GM21515 (cell line): ENCODE data around the gene EZH1.

Experiments
- ATAC-seq: cut with Tn5 transposase; IDR thresholded peaks from one replicate; pipeline ENCODE4 v1.9.1; 2021; ENCODE audit not compliant: unreplicated experiment

EZH1 gene

DNA sequence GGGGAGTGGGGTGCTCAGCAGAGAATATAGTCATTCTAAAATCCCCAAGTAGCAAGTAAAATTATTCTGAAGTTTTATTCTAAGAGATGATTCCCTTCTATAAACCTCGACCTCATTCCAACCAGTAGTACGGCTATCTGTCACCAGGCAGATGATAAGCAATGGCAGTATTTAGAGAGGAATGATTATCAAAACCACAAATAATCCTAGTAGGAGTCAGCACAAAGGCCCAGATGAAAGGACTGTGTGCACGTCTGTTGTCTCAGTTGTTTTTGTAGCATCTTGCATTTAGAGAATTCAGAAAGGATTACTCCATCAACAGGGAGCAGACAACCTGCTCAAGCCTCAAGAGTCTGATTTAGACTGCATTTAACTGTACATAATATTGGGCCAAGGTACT, 21.2 kb downstream of the EZH1 start:
- no peak for ATAC-seq

GRCh38 chr17:42720996-42721583, 23.8 kb downstream of the EZH1 start:
- no peak for ATAC-seq

- no peak for ATAC-seq
Observed at GRCh38 chr17:42709561-42709960, 35.3 kb downstream of the EZH1 start.

DNA sequence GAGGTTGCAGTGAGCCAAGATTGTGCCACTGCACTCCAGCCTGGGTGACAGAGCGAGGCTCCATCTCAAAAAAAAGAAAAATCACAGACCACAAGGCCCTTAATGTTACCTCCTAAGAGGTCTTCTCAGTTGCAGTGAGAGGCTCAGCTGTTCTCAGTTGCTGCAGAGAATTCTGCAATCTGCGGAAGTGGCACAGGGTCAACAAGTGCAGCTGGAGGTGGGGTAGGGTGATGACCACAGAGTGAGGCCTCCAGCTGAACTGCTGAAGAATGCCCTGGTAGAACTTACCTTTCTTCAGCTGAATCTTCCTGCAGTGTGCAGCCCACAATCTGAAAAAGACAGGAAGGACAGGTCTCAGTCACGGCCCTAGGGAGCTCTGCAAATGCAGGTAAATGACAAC, 36.3 kb downstream of the EZH1 start:
- no peak for ATAC-seq

- ATAC-seq: no peak
Observed at GRCh38 chr17:42706732-42707131, 38.1 kb downstream of the EZH1 start.

DNA sequence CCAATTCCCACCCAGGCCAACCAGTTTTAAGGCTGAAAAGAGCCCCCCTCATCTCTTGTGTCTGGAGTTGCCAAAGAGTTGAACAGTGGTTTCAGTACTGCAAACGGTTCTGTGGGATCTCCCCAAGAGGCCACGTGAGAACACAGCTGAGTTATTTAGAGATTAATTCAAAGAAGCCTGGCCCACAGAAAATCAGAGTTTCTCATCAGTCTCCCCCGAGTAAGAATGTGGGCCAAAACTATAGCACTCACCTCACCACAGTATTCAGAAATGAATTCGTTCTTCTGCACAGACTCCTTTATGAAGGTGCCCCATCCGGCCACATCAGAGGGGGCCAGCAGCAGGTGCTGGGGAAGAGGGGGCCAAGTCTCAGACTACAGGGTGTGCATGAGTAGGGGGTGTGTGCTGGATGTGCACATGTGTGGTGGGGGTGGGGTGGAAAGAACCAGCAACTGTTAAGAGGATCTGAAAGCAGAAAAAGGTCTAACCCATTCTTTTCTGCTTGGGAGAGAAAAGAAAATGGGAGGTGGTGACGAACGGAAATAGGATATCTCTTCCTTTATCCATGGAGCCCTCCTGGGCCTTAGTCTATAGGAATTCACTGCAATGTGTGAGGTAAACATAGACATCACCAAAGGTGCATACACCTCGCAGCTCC, 39.9 kb downstream of the EZH1 start:
- peak; percentile 57 for ATAC-seq

DNA sequence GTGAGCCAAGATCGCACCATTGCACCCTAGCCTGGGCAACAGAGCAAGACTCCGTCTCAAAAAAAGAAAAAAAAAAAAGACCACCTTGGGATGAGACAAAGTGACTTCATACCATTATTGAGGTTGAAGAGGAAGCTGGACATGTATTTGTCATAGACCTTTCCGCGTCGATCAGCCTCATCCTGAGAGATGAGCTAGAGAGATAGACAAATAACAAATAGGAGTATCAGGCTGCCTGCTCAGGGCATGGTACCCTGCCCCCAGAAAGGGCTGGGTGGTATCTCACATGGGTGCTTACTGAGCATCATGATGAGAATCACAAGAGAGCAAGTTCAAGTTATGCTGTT, 40.4 kb downstream of the EZH1 start:
- no peak for ATAC-seq

DNA sequence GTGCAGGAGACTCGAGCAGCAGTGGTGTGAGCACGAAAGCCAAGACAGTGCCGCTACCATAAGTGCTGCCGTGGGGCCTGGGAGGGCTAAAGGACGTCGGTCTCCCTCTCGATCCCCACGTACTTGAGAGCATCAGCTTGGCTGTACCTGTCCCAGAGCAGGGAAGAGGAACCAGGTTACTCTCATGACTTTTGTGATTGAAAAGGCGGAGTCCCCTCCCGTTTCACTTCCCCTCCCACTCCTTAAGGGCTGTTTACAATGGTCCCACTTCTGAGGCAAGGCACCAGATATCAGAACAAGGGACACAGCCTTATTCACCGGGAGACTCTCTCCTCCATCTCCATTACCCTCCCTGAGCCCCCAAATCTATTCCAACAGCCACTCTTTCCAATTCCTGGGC, 42.4 kb downstream of the EZH1 start:
- no peak for ATAC-seq

- ATAC-seq: no peak
Observed at GRCh38 chr17:42700586-42701289, 44.1 kb downstream of the EZH1 start.

- no peak for ATAC-seq
Observed at GRCh38 chr17:42699415-42699740, 45.5 kb downstream of the EZH1 start.

GRCh38 chr17:42698736-42699414, 46.0 kb downstream of the EZH1 start:
- ATAC-seq: no peak

- no peak for ATAC-seq
Observed at GRCh38 chr17:42697108-42697811, 47.6 kb downstream of the EZH1 start.

DNA sequence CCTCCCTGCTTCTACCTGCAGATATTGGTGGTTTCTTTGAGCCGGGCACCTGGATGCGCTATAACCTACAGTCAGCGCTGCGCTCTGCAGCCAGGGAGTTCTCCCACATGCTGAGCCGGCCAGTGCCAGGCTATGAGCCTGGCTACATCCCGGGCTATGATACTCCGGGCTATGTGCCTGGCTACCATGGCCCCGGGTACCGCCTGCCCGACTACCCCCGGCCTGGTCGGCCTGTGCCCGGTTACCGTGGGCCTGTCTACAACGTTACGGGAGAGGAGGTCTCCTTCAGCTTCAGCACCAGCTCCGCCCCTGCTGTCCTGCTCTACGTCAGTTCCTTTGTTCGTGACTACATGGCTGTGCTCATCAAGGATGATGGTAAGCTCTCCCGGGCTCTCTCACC, 49.3 kb downstream of the EZH1 start:
- ATAC-seq: no peak

GRCh38 chr17:42694524-42694923, 50.3 kb downstream of the EZH1 start:
- no peak for ATAC-seq

- ATAC-seq: no peak
Observed at GRCh38 chr17:42692489-42692888, 52.4 kb downstream of the EZH1 start.

DNA sequence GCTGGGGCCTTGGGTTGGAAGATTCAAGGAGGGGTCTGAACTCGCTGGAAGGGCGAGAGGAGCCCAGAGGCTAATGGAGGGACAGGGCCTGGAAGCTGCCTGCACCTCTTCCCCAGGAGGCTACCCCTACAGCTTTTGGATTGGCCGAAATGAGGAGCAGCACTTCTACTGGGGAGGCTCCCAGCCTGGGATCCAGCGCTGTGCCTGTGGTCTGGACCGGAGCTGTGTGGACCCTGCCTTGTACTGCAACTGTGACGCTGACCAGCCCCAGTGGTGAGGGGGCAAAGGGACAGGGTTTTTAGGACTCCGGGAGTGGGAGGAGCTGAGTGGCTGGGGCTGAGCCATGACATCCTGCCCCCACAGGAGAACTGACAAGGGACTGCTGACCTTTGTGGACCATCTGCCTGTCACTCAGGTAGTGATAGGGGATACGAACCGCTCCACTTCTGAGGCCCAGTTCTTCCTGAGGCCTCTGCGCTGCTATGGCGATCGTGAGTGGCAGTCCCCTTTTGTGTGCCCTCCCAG, 53.8 kb downstream of the EZH1 start:
- ATAC-seq: no peak

DNA sequence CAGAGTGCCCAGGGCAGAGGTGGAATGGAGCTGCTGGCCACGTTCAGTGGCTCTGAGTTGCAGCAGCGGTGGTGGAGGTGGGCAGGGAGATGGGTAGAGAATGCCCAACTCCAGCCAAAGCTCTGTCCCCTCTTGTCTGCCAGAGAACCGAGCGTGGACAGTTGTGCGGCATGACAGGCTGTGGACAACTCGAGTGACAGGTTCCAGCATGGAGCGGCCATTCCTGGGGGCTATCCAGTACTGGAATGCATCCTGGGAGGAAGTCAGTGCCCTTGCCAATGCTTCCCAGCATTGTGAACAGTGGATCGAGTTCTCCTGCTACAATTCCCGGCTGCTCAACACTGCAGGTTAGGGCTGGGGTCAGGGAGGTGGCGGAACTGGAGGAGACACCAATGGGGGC, 54.2 kb downstream of the EZH1 start:
- ATAC-seq: no peak

DNA sequence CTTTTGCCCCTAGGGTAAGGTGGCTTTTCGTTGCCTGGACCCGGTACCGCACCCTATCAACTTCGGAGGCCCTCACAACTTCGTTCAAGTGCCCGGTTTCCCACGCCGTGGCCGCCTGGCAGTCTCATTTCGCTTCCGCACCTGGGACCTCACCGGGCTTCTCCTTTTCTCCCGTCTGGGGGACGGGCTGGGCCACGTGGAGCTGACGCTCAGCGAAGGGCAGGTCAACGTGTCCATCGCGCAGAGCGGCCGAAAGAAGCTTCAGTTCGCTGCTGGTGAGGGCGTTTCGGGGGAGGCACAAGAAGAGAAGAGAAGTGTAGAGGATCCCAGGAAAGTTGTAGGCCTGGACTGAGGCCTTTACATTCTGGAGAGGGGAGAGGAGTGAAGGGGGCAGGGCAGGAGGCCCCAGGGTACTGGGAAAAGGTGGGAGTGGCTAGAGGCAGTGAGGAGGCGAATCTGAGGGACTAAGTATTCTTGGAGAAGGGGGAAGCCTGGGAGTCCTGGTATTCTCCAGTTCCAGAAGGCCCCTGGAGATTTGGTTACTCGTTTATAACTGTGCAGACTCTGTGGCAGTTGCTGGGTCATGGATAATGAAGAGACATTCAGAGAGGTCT, 57.0 kb downstream of the EZH1 start:
- ATAC-seq: no peak

GRCh38 chr17:42686520-42687128, 58.2 kb downstream of the EZH1 start:
- ATAC-seq: no peak

GRCh38 chr17:42685831-42686230, 59.0 kb downstream of the EZH1 start:
- no peak for ATAC-seq
